ENCODE measurements around the gene GRK6.

- TF ChIP-seq ETV6 (IDR thresholded peaks at IDR 0.05; ENCODE audit: borderline replicate concordance in 1 of 2, low read depth in 2 of 2, low read length in 1 of 2), result no peak
- TF ChIP-seq ETV6 (CRISPR knock-in tag; IDR thresholded peaks at IDR 0.05; ENCODE audit: borderline replicate concordance), result no peak
- TF ChIP-seq BRCA1 (IDR thresholded peaks at IDR 0.05), result no peak
- TF ChIP-seq BRCA1 (CRISPR knock-in tag; IDR thresholded peaks at IDR 0.05), result no peak
- no peak for TF ChIP-seq XRCC3 (IDR thresholded peaks at IDR 0.05)
- TF ChIP-seq ZNF197 (CRISPR knock-in tag; IDR thresholded peaks at IDR 0.05; ENCODE audit: low read depth), result no peak
- no peak for TF ChIP-seq ZNF583 (CRISPR knock-in tag; IDR thresholded peaks at IDR 0.05)
Observed at GRCh38 chr5:177392765-177393164, 33.7 kb upstream of the GRK6 start.

All from K562 (cell line).